ENCODE data around the gene MTHFD2L.

Gene MTHFD2L

DNA sequence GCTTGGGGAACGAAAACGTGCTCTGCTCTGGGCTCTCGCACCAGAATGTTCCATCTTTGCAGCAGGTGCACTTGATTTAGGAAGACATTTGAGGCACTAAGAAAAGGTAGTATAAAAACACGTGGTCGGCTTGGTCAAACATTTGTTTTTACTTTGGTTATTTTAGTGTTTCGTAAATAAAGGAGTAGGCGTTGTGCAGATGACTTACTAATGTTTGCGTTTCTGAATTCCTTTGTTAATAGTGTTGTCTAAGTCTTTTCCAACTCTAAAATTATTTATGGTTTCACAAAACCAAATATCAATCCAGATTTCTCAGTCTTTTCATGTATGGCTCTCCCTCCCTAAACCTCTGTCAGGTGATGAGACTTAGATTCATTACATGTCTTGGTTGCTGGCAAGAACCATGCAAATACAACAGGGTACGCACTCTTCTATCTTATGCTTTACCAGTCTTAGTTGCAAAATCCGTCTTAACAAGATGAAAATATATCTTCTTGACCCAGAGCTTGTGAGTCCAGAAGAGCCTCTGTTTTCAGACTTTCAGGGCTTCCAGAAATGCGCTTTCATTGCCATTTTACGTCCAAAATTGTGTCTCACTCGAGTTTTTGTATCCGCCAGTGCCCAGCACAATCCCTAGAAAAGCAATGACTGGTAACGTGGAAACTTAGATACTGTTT, 686 bp downstream of the MTHFD2L start:
- no peak for DNase-seq
- peak overlapping the region; percentile 92 for H3K4me3 Mint-ChIP-seq
- peaks cover 30% of the 10 kb centered on the region for H3K4me1 Mint-ChIP-seq (ENCODE audit: low read depth)

DNA sequence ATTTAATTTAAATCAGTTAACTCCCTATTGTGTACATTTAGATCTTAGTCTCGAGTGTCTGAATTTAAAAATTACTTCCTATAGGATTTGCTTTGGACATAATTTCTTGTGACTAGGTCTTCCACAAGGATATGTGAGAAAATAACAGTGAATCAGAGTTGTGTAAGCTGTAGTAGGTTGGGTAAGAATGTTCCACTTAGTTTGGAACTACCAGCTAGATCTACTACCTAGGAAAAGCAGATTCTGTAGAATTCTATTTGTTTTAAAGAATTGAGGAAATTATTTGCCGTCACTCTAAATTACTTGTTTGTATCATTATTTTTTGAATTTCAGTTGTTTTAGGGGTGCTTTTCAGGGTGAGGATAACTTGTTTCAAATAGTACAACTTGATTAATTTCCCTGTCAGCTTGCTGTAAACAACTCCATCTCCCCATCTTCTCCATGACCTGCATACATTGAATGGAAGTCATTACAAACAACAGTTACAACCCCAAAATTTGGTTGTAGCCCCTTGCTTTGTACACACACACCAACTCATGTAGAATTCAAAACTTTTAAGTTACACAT, 1.3 kb downstream of the MTHFD2L start:
- Mint-ChIP-seq H3K27ac (peak overlapping the region; percentile 95), H3K4me1 (ENCODE audit: low read depth) (peaks cover 30% of the 10 kb centered on the region), H3K4me3 (peak overlapping the region; percentile 92), H3K36me3 (ENCODE audit: low read depth) (peaks cover 56% of the 10 kb centered on the region), H3K9me3 (no peaks in the 10 kb centered on the region), H3K27me3 (no peaks in the 10 kb centered on the region)
- no peak for DNase-seq

More for the DNA sequence above, 686 bp downstream of the MTHFD2L start:
- H3K27me3 Mint-ChIP-seq, result no peaks in the 10 kb centered on the region
- peaks cover 51% of the 10 kb centered on the region for H3K36me3 Mint-ChIP-seq (ENCODE audit: low read depth)
- H3K27ac Mint-ChIP-seq, result peak overlapping the region; percentile 95
- H3K9me3 Mint-ChIP-seq, result no peaks in the 10 kb centered on the region

DNA sequence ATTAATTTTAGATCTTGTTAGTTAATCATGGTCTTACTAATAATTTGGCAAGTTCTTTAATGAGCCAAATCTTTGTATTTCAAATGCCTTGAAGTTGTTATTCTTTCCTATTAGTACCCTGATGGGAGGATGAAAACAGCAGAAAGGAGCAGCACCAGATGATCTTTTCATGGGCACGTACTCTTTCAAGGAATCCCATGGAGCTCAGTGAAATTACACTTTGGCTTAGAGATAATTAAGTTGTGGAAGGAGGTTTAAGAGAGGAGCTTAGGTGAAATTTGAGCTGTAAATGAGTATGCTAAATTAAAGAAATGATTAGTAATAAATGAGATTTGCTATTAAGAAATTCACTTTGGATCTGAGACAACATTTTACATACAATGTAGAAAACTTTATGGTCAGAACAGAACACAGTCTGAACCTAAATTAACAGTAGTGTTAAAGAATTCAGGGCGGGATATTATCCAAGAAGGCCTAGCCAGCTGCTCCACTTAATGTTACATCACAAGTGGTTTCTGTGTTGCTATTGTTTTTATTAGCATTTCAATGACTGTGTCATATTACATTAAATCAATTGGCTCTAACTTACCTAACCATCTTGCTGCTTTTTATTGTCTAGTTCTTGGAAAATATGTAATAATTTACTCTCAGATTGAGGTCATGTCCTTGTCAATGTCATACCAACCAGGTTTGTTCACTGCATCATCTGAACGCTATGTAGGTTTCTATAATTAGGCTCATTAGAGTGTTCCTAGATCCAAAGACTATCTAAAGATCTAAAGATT, 3.9 kb downstream of the MTHFD2L start:
- H3K27me3 Mint-ChIP-seq, result no peaks in the 10 kb centered on the region
- peaks cover 70% of the 10 kb centered on the region for H3K36me3 Mint-ChIP-seq (ENCODE audit: low read depth)
- peaks cover 32% of the 10 kb centered on the region for H3K4me1 Mint-ChIP-seq (ENCODE audit: low read depth)
- H3K27ac Mint-ChIP-seq, result no peak overlapping the region
- no peak overlapping the region for H3K4me3 Mint-ChIP-seq
- H3K9me3 Mint-ChIP-seq, result no peaks in the 10 kb centered on the region
- no peak for DNase-seq

DNA sequence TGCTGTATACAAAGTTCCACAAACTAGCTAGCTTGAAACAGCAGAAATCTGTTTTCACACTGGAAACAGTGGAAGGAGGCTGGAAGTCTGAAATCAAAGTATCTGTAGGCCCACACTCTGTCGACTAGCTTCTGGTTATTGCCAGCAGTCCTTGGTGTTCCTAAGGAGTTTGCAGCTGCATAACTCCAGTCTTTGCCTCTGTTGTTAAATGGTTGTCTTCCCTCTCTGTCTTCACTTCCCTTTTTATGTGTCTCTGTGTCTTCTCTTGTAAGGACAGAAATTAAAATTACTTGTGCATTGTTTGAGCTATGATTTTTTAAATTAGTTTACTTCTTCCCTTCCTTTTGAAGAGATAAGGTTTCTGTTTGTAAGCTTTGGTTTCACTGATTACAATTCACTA, 8.2 kb downstream of the MTHFD2L start:
- Mint-ChIP-seq H3K4me3 (no peak overlapping the region), H3K27me3 (no peaks in the 10 kb centered on the region), H3K9me3 (no peaks in the 10 kb centered on the region), H3K27ac (no peak overlapping the region), H3K36me3 (ENCODE audit: low read depth) (peaks cover 43% of the 10 kb centered on the region), H3K4me1 (ENCODE audit: low read depth) (peaks cover 20% of the 10 kb centered on the region)
- DNase-seq, result no peak

DNA sequence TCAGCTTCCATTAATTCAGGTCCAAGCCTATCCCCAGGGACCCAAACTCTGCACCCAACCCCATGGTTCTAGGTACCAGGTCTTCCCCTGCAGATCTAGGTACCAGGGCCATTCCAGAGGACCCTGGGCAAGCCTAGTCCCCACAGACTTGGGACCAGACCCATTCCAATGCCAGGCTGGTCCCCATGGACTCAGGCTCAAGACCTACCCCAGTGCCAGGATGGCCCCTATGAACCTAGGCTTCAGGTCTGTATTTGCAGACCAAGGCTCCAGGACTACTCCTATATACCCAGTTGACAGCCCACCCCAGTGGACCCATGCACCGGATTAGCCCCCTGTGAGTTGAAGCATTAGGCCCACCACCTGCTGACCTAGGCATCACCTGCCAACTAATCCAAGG, 8.9 kb downstream of the MTHFD2L start:
- Mint-ChIP-seq H3K4me1 (ENCODE audit: low read depth) (peaks cover 16% of the 10 kb centered on the region), H3K4me3 (no peak overlapping the region), H3K27ac (no peak overlapping the region), H3K36me3 (ENCODE audit: low read depth) (peaks cover 36% of the 10 kb centered on the region), H3K9me3 (no peaks in the 10 kb centered on the region), H3K27me3 (no peaks in the 10 kb centered on the region)
- DNase-seq, result no peak

DNA sequence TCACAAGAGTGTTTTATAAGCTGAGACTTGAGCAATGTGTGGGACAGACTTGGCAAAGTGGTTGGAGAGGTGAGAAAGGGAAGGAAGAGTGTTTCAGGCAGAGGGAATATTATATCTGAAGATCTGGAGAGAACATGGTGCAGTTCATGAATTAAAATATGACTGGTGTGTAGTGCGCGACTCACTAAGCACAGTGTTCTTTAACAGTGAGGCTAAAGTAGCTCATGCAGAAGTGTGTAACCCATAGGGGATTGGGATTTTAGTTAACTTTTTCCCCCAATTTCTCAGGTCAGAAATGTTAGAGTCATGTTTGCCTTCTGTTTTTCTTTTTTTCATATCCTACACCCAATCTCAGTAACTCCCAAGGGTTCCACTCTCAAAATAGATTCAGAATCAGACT, 9.7 kb downstream of the MTHFD2L start:
- peaks cover 16% of the 10 kb centered on the region for H3K4me1 Mint-ChIP-seq (ENCODE audit: low read depth)
- H3K27ac Mint-ChIP-seq, result no peak overlapping the region
- H3K36me3 Mint-ChIP-seq (ENCODE audit: low read depth), result peaks cover 28% of the 10 kb centered on the region
- H3K9me3 Mint-ChIP-seq, result no peaks in the 10 kb centered on the region
- no peaks in the 10 kb centered on the region for H3K27me3 Mint-ChIP-seq
- H3K4me3 Mint-ChIP-seq, result no peak overlapping the region
- DNase-seq, result no peak

DNA sequence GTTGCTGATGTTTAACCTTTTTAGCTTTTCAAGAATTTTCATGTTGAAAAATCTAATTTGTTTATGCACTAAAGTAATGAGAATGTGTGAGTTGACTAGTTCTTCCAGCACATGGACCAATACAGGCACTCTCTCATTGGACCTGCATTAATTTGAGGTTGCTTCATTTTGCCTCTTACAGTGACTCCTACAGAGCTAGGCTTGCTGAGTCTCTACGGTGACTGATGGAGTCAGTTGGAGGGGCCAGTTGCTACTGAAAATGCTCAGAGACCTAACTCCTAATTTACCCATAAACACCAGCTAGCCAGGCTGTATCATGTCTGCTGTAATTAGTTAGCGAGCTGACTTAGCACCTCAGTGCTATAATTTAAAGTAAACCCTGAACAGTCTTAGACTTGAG, 10.9 kb downstream of the MTHFD2L start:
- no peak for DNase-seq
- Mint-ChIP-seq H3K36me3 (ENCODE audit: low read depth) (peaks cover 17% of the 10 kb centered on the region), H3K9me3 (no peaks in the 10 kb centered on the region), H3K27me3 (no peaks in the 10 kb centered on the region), H3K27ac (no peak overlapping the region), H3K4me3 (no peak overlapping the region), H3K4me1 (ENCODE audit: low read depth) (peaks cover 16% of the 10 kb centered on the region)

DNA sequence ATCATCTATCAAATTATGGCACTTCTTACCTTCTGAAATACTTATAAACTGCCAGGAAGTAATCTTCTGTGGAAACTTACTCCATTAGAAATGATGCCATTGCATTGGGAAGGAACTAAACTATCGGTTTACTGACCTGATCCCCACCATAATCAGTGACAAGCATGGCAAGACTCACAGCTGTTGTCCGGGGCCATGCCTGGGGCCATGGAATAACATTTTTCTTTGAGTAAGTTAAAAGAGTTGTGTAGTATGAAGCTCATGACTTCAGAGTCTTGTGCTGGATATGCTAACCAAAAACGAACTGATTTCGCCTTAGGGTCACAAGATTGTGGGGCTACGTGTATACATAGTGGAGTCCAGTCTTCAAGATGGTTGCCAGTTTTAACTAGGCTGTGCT, 15.4 kb downstream of the MTHFD2L start:
- no peak overlapping the region for H3K4me3 Mint-ChIP-seq
- peaks cover under 1% of the 10 kb centered on the region for H3K4me1 Mint-ChIP-seq (ENCODE audit: low read depth)
- no peak overlapping the region for H3K27ac Mint-ChIP-seq
- no peaks in the 10 kb centered on the region for H3K9me3 Mint-ChIP-seq
- no peak for DNase-seq
- H3K27me3 Mint-ChIP-seq, result no peaks in the 10 kb centered on the region
- H3K36me3 Mint-ChIP-seq (ENCODE audit: low read depth), result peaks cover 26% of the 10 kb centered on the region

DNA sequence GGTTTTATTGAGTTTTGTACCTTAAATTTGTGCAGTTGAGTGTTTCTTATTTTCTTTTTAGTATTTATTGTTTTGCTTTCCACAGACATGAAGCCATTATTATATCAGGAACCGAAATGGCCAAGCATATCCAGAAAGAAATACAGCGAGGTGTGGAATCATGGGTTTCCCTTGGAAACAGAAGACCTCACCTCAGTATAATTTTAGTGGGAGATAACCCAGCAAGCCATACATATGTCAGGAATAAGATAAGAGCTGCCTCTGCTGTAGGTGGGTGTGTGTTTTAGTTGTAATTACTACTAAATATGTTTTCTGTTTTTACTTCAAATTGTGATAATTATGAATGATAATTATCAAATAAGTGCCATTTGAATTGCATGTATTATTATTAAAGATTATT, 16.5 kb downstream of the MTHFD2L start:
- H3K9me3 Mint-ChIP-seq, result no peaks in the 10 kb centered on the region
- peaks cover 29% of the 10 kb centered on the region for H3K36me3 Mint-ChIP-seq (ENCODE audit: low read depth)
- no peak for DNase-seq
- H3K27me3 Mint-ChIP-seq, result no peaks in the 10 kb centered on the region
- H3K4me1 Mint-ChIP-seq (ENCODE audit: low read depth), result no peaks in the 10 kb centered on the region
- H3K4me3 Mint-ChIP-seq, result no peak overlapping the region
- H3K27ac Mint-ChIP-seq, result no peak overlapping the region

DNA sequence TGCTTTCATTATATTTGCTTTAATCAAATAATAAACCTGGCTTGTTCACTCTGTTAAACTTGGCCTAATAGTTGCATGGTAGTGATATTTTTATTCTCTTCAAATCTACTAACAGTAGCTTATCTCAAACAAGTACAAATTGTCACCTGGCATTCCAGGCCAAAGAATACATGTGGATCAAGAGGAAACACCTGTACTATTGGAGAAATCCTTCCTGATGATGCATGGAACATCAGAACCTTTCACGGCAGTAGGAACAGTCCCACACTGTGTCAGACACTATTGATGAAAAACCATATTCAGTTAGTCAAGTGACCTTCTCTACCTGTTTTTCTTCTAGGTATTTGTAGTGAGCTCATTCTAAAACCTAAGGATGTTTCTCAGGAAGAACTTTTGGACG, 17.0 kb downstream of the MTHFD2L start:
- Mint-ChIP-seq H3K9me3 (no peaks in the 10 kb centered on the region), H3K4me3 (no peak overlapping the region), H3K27ac (no peak overlapping the region)

DNA sequence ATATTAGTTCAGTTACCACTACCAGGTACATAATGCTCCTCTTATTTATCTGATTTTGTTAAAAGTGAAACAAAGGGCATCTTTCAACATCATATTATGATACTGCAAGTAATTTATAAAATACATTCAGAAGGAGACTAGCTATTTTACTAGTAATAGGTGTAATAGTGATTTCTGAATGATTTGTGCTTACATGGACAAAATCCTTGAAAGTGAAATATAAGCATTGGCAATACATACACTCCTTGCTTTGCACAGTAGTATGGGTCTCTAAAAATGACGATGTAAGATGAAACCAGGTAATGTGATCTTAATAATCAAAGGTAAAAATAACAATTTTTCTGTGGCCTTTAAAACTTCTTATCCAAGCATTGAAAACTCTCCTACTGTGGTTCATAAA, 17.5 kb downstream of the MTHFD2L start:
- H3K4me3 Mint-ChIP-seq, result no peak overlapping the region
- DNase-seq, result no peak

More for the DNA sequence above, 17.0 kb downstream of the MTHFD2L start:
- Mint-ChIP-seq H3K27me3 (no peaks in the 10 kb centered on the region), H3K4me1 (ENCODE audit: low read depth) (no peaks in the 10 kb centered on the region), H3K36me3 (ENCODE audit: low read depth) (peaks cover 29% of the 10 kb centered on the region)
- no peak for DNase-seq

DNA sequence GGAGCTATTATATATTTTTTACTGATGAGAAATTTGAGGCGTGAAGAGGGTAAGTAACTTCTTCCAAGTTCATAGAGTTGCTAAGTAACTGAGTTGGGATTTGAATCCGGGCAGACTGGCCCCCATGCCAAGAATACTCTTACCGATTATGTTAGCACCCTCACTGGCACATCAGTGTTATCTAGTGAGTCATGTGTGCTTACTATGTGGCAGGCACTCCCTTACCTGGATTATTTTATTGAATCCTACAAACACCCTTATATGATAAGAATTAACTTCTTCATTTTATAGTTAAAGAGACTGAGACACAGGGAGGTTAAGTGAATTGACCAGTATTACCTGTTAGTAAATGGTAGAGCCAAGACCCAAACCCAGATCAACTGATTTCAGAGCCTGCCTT, 20.9 kb downstream of the MTHFD2L start:
- Mint-ChIP-seq H3K9me3 (no peaks in the 10 kb centered on the region), H3K4me1 (ENCODE audit: low read depth) (peaks cover 2% of the 10 kb centered on the region), H3K27ac (no peak overlapping the region), H3K36me3 (ENCODE audit: low read depth) (peaks cover 32% of the 10 kb centered on the region), H3K27me3 (no peaks in the 10 kb centered on the region), H3K4me3 (no peak overlapping the region)
- DNase-seq, result no peak

More for the DNA sequence above, 17.5 kb downstream of the MTHFD2L start:
- Mint-ChIP-seq H3K36me3 (ENCODE audit: low read depth) (peaks cover 29% of the 10 kb centered on the region), H3K9me3 (no peaks in the 10 kb centered on the region), H3K4me1 (ENCODE audit: low read depth) (no peaks in the 10 kb centered on the region), H3K27ac (no peak overlapping the region), H3K27me3 (no peaks in the 10 kb centered on the region)

DNA sequence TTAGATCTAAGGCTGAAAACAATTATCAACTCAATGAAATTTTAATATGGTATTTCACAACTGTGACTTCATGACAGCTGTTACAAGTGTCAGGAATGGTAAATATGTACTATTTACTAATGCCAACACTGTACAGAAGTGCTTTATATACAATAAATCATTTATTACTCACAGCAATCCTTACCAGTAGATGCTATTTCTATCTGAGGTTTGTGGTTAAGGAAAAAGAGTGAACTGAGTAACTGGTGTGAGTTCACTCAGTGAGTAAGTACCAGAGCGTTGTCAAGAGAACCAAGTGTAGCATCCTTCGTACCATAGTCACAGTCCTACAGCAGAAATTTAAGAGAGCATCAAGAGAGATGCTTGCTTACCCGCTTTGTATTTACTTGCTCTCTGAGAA, 23.3 kb downstream of the MTHFD2L start:
- Mint-ChIP-seq H3K27ac (no peak overlapping the region), H3K36me3 (ENCODE audit: low read depth) (peaks cover 18% of the 10 kb centered on the region), H3K9me3 (no peaks in the 10 kb centered on the region), H3K27me3 (no peaks in the 10 kb centered on the region), H3K4me1 (ENCODE audit: low read depth) (peaks cover 2% of the 10 kb centered on the region), H3K4me3 (no peak overlapping the region)
- DNase-seq, result no peak

DNA sequence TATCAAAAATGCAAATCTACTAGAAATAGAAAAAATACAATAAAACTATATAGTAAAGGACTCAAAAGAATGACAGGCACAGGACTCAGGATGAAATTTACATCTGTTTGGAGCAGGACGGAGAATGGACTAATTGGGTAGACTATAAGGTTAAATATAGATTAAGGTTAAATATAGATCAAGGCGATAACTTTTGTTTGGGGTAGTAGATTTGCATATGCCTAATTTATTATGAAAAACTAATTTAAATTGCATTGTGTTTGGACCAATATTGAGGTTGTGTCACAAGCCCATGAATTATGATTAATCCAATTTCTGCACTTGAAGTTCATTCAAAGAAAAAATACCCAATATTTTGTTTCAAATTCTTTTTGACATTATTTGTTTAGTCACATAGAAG, 31.0 kb downstream of the MTHFD2L start:
- Mint-ChIP-seq H3K9me3 (no peaks in the 10 kb centered on the region), H3K4me1 (ENCODE audit: low read depth) (no peaks in the 10 kb centered on the region), H3K27me3 (no peaks in the 10 kb centered on the region), H3K36me3 (ENCODE audit: low read depth) (no peaks in the 10 kb centered on the region), H3K4me3 (no peak overlapping the region), H3K27ac (no peak overlapping the region)
- DNase-seq, result no peak
